CD14-positive monocyte (primary cell): Measurements from ENCODE around the gene MPPED1. TPM values are rescaled to one million over a fixed set of nuclear protein-coding genes. Genes with fewer than 3 reads are reported as not detected.

Experiments
- DNase-seq, 3 donors: peaks; one replicate each; pipeline ENCODE4 v3.0.0-alpha.2; 2011 to 2022
- H2AFZ ChIP-seq: 2 replicates; pipeline ENCODE4 v1.6.0; 2012; ENCODE audit warnings: mild to moderate bottlenecking, low read depth, low read length, inconsistent platforms; ENCODE audit not compliant: insufficient read depth, poor library complexity, severe bottlenecking
- H3K27ac ChIP-seq, 2 donors: 1 replicate in 1 of 2; 2 replicates in 1 of 2; pipeline ENCODE4 v1.5.1; 2012 to 2013; ENCODE audit warnings: low read length in 2 of 2, control low read depth in 1 of 2, inconsistent platforms in 1 of 2, low read depth in 1 of 2, mild to moderate bottlenecking in 1 of 2
- H3K27me3 ChIP-seq, 2 donors: one replicate each; pipeline versions ENCODE4 v1.6.0 to v1.6.1; 2011 to 2013; ENCODE audit warnings: low read length in 2 of 2; ENCODE audit not compliant: control insufficient read depth in 2 of 2, insufficient read depth in 2 of 2
- H3K36me3 ChIP-seq, 2 donors: replicated peaks in 1 of 2; 1 replicate in 1 of 2; 2 replicates in 1 of 2; pipeline versions ENCODE4 v1.5.1 to v1.6.1; 2012 to 2013; ENCODE audit warnings: low read length in 2 of 2, control low read depth in 1 of 2, inconsistent platforms in 1 of 2, mild to moderate bottlenecking in 1 of 2; ENCODE audit not compliant: insufficient read depth in 2 of 2, control insufficient read depth in 1 of 2
- H3K4me1 ChIP-seq, 2 donors: 1 replicate in 1 of 2; 2 replicates in 1 of 2; pipeline versions ENCODE4 v1.5.1 to v1.6.1; 2012 to 2013; ENCODE audit warnings: low read length in 2 of 2, control low read depth in 1 of 2, inconsistent platforms in 1 of 2, mild to moderate bottlenecking in 1 of 2, moderate library complexity in 1 of 2; ENCODE audit not compliant: insufficient read depth in 2 of 2, control insufficient read depth in 1 of 2
- H3K4me2 ChIP-seq: replicated peaks from 2 replicates; pipeline ENCODE3; 2012; ENCODE audit warnings: low read length, moderate library complexity, mild to moderate bottlenecking; ENCODE audit not compliant: poor library complexity, severe bottlenecking; ENCODE audit errors: extremely low read depth
- H3K4me3 ChIP-seq, 3 experiments: fragments of 200-600 bp in 1 of 3; sonication (generic) in 1 of 3; replicated peaks in 1 of 3; 1 replicate in 2 of 3; 2 replicates in 1 of 3; pipeline ENCODE4 v1.5.1; 2011 to 2013; ENCODE audit warnings: low read length in 3 of 3, mild to moderate bottlenecking in 3 of 3, control low read depth in 2 of 3, low read depth in 2 of 3, inconsistent platforms in 1 of 3, moderate library complexity in 1 of 3
- H3K79me2 ChIP-seq: 2 replicates; pipeline ENCODE4 v1.6.0; 2012; ENCODE audit warnings: mild to moderate bottlenecking, control low read depth, inconsistent platforms, low read length, moderate library complexity; ENCODE audit not compliant: insufficient read depth
- H3K9ac ChIP-seq: 2 replicates; pipeline ENCODE4 v1.6.0; 2017; ENCODE audit warnings: low read length, mild to moderate bottlenecking; ENCODE audit not compliant: insufficient read depth, poor library complexity, severe bottlenecking
- H3K9me3 ChIP-seq, 2 donors: replicated peaks in 1 of 2; 1 replicate in 1 of 2; 2 replicates in 1 of 2; pipeline versions ENCODE4 v1.5.1 to v1.6.1; 2012 to 2013; ENCODE audit warnings: low read length in 2 of 2, control low read depth in 1 of 2; ENCODE audit not compliant: control insufficient read depth in 1 of 2, insufficient read depth in 1 of 2
- H4K20me1 ChIP-seq: 2 replicates; pipeline ENCODE4 v1.6.0; 2012; ENCODE audit warnings: mild to moderate bottlenecking, low read length, control low read depth, moderate library complexity; ENCODE audit not compliant: insufficient read depth
- H3K27ac Mint-ChIP-seq, 7 donors: one replicate each; pipeline ENCODE4 v1.8.0; 2020; ENCODE audit warnings: mild to moderate bottlenecking in 7 of 7, mixed read lengths in 7 of 7, moderate library complexity in 6 of 7, inconsistent platforms in 2 of 7
- H3K27me3 Mint-ChIP-seq, 3 donors: one replicate each; pipeline ENCODE4 v1.8.0; 2021 to 2022; ENCODE audit warnings: low read depth in 3 of 3, mild to moderate bottlenecking in 3 of 3, mixed read lengths in 3 of 3, moderate library complexity in 3 of 3, inconsistent platforms in 1 of 3
- H3K36me3 Mint-ChIP-seq, 2 donors: one replicate each; pipeline ENCODE4 v1.8.0; 2020; ENCODE audit warnings: mixed read lengths in 2 of 2, inconsistent platforms in 1 of 2, mild to moderate bottlenecking in 1 of 2
- H3K4me1 Mint-ChIP-seq: one replicate; pipeline ENCODE4 v1.8.0; 2020; ENCODE audit warnings: mild to moderate bottlenecking, mixed read lengths
- H3K4me3 Mint-ChIP-seq, 2 donors: one replicate each; pipeline ENCODE4 v1.8.0; 2020; ENCODE audit warnings: mild to moderate bottlenecking in 2 of 2, mixed read lengths in 2 of 2, moderate library complexity in 1 of 2
- H3K9me3 Mint-ChIP-seq, 7 donors: one replicate each; pipeline ENCODE4 v1.8.0; 2020 to 2022; ENCODE audit warnings: mixed read lengths in 7 of 7, mild to moderate bottlenecking in 6 of 7, moderate library complexity in 6 of 7, inconsistent platforms in 2 of 7
- WGBS: methylation state at CpG from one replicate; pipeline ENCODE4 v1.1.5; 2013; ENCODE audit warnings: missing lambda C conversion rate; ENCODE audit not compliant: insufficient coverage; 5-methylcytosine and 5-hydroxymethylcytosine counted together
- intact Hi-C, 2 donors: fragments of 100-400 bp; cut with micrococcal nuclease; formaldehyde crosslinking; loops; one replicate each; pipeline versions ENCODE4 v1.15.0 to v1.15.1; 2023
- polyA plus RNA-seq, 3 donors: library from polyadenylated mRNA; depleted of rRNA in 1 of 3; unstranded in 2 of 3; stranded (reverse) in 1 of 3; fragments of 300-500 nt in 2 of 3; fragments of >200 nt in 1 of 3; fragmentation: Illumina TruSeq in 2 of 3; gene quantifications; 1 replicate in 2 of 3; 2 replicates in 1 of 3; pipeline ENCODE4 v1.2.3, GENCODE V29; 2012 to 2021
- TF ChIP-seq, protein P1 (sequence below): fragments of 200-600 bp; IDR thresholded peaks from one replicate; pipeline ENCODE4 v1.8.0; 2022; ENCODE audit warnings: antibody characterized with exemption, mild to moderate bottlenecking

The MPPED1 gene
- polyA plus RNA-seq, 3 donors = not detected

DNA sequence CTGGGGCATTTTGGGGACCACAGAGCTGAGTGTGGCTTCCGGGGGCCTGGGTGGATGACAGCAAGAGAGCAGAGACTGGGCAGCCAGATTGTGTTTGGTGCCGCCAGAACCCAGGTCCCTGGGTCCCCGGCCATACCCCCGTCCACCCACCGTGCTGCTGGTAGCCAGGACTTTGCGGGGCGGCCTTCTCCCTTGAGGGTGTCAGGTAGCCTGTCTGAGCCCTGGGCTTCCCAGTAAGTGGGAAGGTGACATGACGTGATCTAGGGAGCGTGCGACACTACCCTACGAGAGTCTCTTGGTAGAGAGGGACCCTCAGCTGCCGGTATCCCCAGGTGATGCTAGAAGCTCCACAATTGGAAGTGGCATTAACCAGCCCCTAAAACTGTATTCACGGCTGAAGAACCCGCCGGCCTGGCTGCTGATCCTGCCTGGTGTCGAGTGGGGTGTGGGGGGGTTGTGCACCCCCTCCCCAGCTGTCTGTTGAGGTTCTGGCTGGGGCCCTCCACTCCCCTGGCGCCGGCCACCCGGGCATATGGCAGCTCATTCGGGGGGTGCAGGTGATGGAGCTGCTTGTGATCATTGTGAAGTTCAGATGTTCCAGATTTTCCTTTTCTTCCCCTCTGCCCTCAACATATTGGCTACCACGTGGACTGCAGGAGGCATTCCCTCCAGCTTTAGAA lies 66.9 kb downstream of the MPPED1 start:
- no peak for DNase-seq
- H3K9me3 ChIP-seq = no peaks in the 10 kb centered on the region
- no peak overlapping the region for H3K4me2 ChIP-seq
- no peak overlapping the region for H3K27ac ChIP-seq
- intact Hi-C loops = no loop called here
- TF ChIP-seq, protein P1, sequence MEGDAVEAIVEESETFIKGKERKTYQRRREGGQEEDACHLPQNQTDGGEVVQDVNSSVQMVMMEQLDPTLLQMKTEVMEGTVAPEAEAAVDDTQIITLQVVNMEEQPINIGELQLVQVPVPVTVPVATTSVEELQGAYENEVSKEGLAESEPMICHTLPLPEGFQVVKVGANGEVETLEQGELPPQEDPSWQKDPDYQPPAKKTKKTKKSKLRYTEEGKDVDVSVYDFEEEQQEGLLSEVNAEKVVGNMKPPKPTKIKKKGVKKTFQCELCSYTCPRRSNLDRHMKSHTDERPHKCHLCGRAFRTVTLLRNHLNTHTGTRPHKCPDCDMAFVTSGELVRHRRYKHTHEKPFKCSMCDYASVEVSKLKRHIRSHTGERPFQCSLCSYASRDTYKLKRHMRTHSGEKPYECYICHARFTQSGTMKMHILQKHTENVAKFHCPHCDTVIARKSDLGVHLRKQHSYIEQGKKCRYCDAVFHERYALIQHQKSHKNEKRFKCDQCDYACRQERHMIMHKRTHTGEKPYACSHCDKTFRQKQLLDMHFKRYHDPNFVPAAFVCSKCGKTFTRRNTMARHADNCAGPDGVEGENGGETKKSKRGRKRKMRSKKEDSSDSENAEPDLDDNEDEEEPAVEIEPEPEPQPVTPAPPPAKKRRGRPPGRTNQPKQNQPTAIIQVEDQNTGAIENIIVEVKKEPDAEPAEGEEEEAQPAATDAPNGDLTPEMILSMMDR = no peak
- H3K4me1 Mint-ChIP-seq = peaks cover 32% of the 10 kb centered on the region
- no peak overlapping the region for H3K9ac ChIP-seq
- no peaks in the 10 kb centered on the region for H4K20me1 ChIP-seq
- peaks cover 28 to 34% of the 10 kb centered on the region in 2 donors for H3K4me1 ChIP-seq
- H3K27me3 Mint-ChIP-seq = peaks cover 0 to 4% (median 3%) of the 10 kb centered on the region in 3 donors
- H3K27ac Mint-ChIP-seq = peak overlapping the region in 1 of 7 donors; percentile 62
- no peak overlapping the region for H3K4me3 Mint-ChIP-seq
- no peak overlapping the region for H2AFZ ChIP-seq
- H3K36me3 Mint-ChIP-seq = no peaks in the 10 kb centered on the region
- 97% methylated on average over 11 of the region's 21 CpGs for WGBS
- no peaks in the 10 kb centered on the region for H3K27me3 ChIP-seq
- no peaks in the 10 kb centered on the region for H3K79me2 ChIP-seq
- peaks cover 0 to 2% (median 0%) of the 10 kb centered on the region in 7 donors for H3K9me3 Mint-ChIP-seq
- no peaks in the 10 kb centered on the region for H3K36me3 ChIP-seq
- no peak overlapping the region for H3K4me3 ChIP-seq

DNA sequence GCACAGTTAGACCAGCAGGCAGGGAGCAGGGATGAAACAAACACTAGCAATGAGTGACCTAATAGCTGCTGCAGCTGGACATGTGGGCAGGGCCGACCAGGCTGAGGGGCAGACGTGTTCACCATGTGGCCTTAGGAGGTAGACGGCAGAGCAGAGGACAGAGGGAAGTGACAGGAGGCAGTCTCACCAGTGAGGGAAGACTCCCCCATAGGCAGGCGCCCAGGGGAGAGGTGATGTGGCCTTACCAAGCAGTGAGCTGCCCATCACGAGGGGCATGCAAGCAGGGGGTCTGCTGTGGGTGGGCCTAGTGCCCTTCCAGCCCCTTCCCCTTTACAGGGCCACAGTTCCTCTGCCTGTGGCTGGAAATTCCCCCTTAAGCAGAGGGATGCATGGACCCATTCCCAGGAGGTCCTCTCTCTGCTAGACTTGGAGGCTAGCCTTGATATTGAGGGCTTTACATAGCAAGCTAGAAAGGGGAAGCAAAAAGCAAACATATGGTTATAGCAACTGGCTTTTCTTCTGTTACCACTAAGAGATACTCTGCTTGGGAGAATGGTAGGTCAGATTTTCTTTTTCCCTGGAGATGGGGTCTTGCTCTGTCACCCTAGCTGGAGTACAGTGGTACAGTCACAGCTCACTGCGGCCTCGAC lies 67.6 kb downstream of the MPPED1 start:
- no CpG with 5 or more reads among the region's 7 CpGs for WGBS
- Mint-ChIP-seq H3K36me3 (no peaks in the 10 kb centered on the region), H3K27me3 (peaks cover 0 to 3% (median 2%) of the 10 kb centered on the region in 3 donors), H3K4me3 (no peak overlapping the region), H3K27ac (peak overlapping the region in 5 of 7 donors; percentile 31 to 84 (median 65)), H3K4me1 (peaks cover 32% of the 10 kb centered on the region), H3K9me3 (peaks cover 0 to 2% (median 0%) of the 10 kb centered on the region in 7 donors)
- H3K36me3 ChIP-seq = no peaks in the 10 kb centered on the region
- H3K4me2 ChIP-seq = peak overlapping the region; percentile 44
- H4K20me1 ChIP-seq = no peaks in the 10 kb centered on the region
- no peaks in the 10 kb centered on the region for H3K9me3 ChIP-seq
- peaks cover 28 to 34% of the 10 kb centered on the region in 2 donors for H3K4me1 ChIP-seq
- H3K79me2 ChIP-seq = no peaks in the 10 kb centered on the region
- DNase-seq = no peak
- H3K27me3 ChIP-seq = no peaks in the 10 kb centered on the region
- TF ChIP-seq, protein P1 = no peak
- peak overlapping the region; percentile 6 to 68 for H3K27ac ChIP-seq
- intact Hi-C loops = no loop called here
- H3K4me3 ChIP-seq = no peak overlapping the region
- no peak overlapping the region for H3K9ac ChIP-seq
- H2AFZ ChIP-seq = peak overlapping the region; percentile 61
